GM19467 (cell line): ENCODE results near the gene TUT1.

Experiments used
- ATAC-seq: cut with Tn5 transposase; IDR thresholded peaks from one replicate; pipeline ENCODE4 v1.9.1; 2021; ENCODE audit warnings: mild to moderate bottlenecking, moderate library complexity; ENCODE audit not compliant: unreplicated experiment

Gene TUT1

DNA sequence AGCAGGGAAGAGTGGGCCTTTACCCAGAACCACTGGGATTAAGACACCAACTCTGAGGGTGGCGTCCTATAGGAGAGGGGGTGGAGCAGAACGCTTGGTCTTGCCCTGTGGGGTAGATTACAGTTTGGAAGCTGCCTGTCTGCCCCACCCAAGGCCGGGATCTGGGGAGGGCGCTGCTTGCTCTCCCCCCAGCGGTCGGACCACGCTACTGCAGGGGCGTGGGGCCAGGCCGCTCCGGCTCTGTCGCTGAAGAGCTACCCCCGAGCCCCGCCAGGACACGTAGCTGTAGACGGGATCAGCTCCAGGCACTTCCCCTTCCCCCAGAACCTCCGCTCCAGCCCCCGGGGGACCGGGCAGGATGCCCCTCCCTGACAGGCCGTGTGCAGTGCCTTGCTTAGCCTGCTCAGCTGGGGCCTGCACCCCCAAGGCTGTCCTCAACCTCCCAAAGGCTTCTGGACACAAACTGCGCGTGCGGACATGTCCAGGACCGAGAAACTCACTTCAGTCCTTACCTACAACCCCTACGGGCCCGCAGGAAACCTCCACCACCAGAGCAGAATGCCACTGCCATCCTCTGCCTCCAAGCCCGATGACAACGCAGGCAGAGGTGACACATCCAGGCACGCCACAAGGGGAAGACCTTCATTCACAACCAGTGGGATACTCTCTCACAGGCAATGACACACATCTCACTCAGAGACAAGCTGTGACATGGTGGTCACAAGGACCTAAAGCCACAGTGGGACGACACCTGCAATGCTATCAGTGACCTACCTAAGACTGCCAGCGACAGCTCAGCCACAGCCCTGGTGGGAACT is 48.4 kb downstream of the TUT1 start:
- ATAC-seq: no peak

DNA sequence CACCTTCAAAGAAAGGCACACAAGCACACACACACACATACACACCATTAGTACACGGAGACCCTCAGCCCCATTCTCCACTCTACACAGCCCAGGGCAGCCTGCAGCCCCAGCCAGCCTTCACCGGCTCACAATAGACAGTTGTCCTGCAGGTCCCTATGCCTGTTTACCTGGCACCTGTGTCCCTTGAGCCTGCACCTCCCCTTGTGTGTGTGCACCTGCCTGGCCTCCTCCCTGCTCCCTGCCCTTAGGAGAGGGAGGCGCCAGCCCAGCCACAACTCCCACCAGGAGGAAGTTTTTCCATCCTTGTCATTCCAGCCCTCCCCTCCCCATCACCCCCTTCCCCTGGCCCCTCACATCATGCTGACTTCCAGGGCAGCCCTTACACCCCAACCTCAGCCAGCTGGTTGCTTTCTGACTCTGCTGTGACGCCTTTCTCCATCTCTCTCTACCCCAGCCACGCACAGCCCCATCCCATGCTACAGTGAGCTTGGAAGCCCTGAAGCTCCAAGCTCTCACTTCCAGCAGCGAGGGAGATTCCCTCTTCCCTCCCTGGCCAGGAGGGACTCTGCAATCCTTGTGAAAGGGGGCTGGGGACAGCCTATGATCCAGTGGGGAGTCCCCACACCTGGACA is 49.1 kb downstream of the TUT1 start:
- ATAC-seq: no peak

DNA sequence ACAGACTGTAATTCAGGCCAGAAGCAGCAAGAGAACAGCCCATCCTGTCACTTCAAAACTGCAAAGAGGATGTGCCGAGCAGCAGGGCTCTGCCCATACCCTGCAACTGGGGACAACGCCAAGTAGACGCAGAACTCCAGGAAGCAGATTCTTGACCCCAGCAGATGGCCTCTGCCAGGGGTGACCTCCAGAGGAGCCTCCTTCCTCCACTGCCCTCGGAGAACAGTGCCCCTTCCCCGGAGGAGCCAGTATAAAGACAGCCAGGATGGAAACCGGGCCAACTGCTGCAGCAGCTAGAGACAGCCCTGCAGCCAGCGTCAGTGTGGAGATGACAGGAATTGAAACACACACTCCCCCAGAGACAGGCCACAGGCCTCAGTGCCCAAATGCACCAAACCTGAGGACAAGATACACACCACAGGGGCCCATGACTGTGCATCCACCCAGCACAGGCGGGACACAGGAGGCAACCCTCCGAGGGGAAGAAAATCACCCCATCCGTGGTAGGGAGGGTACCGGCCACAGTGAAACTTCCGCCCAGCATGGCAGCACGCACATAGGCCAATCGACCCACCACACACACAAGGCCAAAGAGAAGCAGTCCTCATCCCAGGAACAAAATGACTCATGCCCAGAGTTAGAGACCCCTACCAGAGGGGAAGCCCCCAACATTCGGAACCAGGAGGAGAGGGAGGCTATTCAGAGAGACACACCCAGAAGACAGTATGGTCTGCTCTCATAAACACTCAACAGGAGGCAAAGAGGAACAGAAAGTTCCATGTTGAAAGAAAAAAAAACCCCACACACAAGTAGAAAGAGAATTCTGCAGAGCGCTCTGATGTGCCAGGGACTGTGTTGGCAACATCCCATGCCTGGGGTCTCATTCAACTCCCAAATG is 50.3 kb downstream of the TUT1 start:
- ATAC-seq: no peak

DNA sequence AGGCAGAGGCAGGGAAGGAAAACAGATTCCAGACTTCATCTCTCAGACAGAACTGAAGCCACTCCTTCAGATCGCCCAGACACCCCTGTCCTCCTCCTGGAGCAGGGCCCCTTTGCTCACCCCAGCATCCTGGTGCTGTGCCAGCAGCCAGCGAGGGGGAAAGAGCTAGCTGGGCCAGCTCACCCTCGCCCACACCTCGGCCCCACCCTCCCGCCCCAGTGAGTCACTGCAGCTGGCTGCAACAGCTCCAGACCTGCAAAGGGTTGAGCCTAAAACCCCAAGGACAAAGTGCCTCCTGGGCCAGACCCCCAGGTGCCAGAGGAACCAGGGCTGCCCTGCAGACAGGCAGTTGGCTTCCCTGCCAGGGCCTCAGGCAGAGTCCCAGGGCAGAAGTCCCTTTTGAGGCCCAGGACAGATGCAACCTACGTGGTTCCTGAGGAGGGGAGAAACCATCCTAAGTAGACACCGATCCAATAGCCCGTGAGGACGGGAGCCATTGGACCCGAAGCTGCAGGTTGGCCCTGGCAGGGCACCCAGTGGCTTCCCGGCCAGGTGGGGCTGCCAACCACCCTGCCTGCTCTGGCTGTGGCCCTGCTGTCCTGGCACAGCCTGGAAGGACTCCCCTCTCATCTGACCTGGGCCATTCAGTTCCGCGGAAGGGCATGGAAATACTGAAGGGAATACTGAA is 51.9 kb downstream of the TUT1 start:
- ATAC-seq: no peak

DNA sequence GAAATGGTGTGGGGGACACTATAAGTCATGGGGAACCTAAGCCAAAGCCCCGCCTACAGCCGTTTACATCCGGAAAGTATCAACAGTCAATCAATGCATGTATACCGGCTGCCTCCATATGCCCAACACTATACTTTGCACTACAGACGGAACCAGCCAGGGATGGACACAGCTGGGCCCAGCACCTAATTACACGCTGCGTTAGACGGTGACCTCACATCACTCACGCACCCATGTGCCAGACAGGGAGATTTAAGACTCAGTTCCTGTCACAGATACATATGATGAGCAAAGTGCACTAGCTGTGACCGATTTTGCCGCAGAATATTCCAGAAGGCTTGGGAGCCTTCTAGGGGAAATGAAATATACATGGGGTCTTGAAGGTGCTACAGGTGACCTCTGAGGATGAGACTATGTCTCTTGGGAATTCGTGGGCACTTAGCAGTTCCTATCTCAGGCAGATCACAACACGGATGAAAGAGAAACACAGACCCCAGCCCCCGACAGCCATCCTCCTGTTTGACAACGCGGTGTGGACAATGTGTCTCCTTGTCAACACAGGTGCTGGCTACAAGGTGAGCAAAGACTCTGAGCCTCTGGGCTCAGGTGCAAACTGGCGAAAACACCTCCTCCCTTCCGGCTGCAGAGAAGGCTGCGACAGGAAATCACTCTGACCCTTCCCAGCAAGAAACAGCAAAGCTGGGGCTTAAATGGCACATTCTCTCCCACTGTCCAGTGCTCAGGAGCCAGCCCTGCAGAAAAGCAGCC is 52.7 kb downstream of the TUT1 start:
- ATAC-seq: no peak

DNA sequence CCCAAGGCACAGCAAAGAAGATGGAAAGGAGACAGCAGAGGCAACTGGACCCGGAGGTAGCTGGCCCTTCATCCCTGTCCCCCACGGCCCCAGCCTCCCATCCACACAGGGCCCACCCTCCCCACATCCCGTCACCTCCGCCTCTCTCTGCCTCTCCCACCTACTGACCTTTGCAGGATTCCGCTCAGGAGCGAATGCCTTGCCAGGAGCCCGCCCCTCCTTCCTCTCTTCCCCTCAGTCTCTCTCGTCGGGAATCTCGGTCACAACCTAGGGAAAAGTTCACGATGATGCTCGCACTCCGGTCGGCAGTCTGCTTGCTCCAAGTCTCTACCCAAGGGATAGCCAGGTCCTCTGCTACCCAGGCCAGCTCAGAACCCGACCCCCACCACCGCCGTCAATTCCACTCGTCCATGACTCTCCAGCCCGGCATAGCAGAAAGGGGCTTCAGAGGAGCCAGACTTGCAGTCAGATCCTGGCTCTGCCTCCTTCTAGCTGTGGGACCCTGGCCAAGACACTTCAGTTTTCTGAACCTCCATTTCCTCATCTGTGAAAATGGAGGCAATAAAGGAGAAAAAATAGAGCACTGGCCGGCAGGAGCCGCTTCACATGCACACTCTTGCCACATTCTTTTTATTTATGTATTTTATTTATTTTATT is 54.9 kb downstream of the TUT1 start:
- ATAC-seq: no peak

DNA sequence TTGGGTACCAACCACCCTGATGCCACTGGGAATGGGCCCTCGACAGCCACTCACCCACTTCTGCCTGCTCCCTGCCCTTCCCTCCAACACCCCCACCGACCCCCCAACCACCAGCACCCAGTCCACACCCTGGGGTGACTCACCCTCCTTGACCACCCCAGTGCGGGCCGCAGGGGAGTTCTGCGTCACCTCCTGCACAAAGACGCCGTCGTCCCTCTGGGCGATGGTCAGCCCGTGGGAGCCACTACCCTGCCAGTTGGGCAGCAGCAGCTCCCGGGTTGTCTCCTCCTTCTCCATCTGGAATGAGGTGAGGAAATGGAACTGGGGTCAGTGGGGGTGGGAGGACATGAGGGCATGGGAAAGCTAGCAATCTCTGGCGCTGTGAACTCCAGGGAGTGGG is 55.5 kb downstream of the TUT1 start:
- no peak for ATAC-seq

DNA sequence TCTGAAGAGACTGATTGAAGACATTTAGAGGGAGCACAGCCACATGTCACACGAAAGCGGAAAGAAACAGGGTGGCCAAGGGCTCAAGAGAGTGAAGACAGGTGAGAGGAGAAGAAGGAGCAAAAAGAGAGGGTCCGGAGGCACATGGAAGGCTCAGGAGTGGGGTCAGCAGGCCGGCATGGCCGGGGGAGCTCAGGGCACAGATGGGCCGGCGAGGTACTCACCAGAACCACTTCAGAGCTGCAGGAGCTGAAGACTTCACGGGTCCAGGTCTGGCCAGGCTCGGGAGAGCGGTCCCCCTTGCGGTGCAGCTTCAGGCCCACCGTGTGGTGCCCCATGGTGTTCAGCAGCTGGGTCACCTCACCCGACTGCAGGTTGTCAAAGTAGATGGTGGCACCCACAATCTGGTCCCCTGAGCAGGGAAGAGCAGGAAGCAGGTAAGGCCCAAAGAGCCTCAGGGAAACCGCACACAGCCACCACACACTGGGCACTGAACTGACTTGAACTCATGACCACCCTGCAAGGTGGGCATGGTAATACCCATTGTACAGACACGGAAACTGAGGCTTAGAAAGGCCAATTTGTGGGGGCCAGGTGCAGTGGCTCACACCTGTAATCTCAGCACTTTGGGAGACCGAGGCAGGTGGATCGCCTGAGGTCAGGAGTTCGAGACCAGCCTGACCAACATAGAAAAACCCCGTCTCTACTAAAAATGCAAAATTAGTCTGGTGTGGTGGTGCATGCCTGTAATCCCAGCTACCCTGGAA is 56.4 kb downstream of the TUT1 start:
- no peak for ATAC-seq

DNA sequence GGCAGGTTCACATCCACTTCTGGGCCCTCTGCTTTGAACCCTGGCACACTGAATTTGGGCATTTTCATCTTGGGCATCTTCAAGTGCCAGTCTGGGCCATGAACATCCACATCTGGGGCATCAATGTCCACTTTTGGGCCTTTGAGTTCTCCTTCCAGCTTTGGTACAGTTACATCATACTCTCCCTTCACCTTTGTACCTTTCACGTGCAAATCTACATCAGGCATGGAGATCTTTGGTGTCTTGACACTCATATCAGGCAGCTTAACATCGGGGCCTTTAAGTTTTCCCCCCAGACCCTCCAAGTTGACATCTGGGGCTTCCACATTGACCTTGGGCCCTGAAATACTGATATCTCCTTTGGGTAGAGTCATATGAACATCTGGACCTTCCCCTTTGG is 59.2 kb downstream of the TUT1 start:
- no peak for ATAC-seq
